ENCODE measurements around the gene NOD2. TPM values are rescaled to one million over a fixed set of nuclear protein-coding genes. Genes with fewer than 3 reads are reported as not detected.

NOD2 gene
- total and polyA plus RNA-seq, 2 experiments from 2014 or later: 0.27 to 0.66 TPM

GRCh38 chr16:50706250-50706649 is 12.8 kb downstream of the NOD2 start:
- Histone ChIP-seq H4K20me1 (replicated peaks; ENCODE audit: insufficient read depth) (no peaks in the 10 kb centered on the region), H3K36me3 (ENCODE audit: insufficient read depth) (peaks cover 6% of the 10 kb centered on the region; the same call in 1 of the 2 replicates), H3K9me2 (ENCODE audit: insufficient read depth) (no peaks in the 10 kb centered on the region), H3K27me3 (ENCODE audit: insufficient read depth) (no peaks in the 10 kb centered on the region), H3F3A (replicated peaks; ENCODE audit: low read depth) (no peaks in the 10 kb centered on the region), H3K79me2 (replicated peaks; ENCODE audit: insufficient read depth) (no peaks in the 10 kb centered on the region), H3K4me1 (ENCODE audit: insufficient read depth) (no peaks in the 10 kb centered on the region), H2AFZ (no peak overlapping the region), H3K4me2 (no peak overlapping the region), H3K4me3 (no peak overlapping the region), H3K27ac (ENCODE audit: low read depth) (no peak overlapping the region)
- Mint-ChIP-seq H3K4me3 (no peak overlapping the region), H3K36me3 (ENCODE audit: low read depth) (peaks cover 7% of the 10 kb centered on the region), H3K4me1 (peaks cover 3% of the 10 kb centered on the region; the same call in 1 of the 3 replicates), H3K9me3 (peaks cover 24% of the 10 kb centered on the region), H3K27me3 (ENCODE audit: insufficient read depth, low read depth, poor library complexity) (peaks cover 7% of the 10 kb centered on the region), H3K27ac (no peak overlapping the region)
- no peak for DNase-seq (ENCODE audit: low spot score)
- ATAC-seq: no peak
- no peak for TF ChIP-seq NANOG (IDR thresholded peaks at IDR 0.05; ENCODE audit: borderline replicate concordance)
- no peak for TF ChIP-seq ZNF462 (CRISPR knock-in tag; IDR thresholded peaks at IDR 0.05)
- TF ChIP-seq CREB1 (CRISPR knock-in tag; IDR thresholded peaks at IDR 0.05; ENCODE audit: low read depth): no peak
- no peak for TF ChIP-seq POLR2AphosphoS5 (IDR thresholded peaks at IDR 0.05; ENCODE audit: low read depth)
- no peak for TF ChIP-seq ZNF114 (CRISPR knock-in tag; IDR thresholded peaks at IDR 0.05)
- no peak for TF ChIP-seq STAT1 (IDR thresholded peaks at IDR 0.05; ENCODE audit: unreplicated experiment)
- no peak for TF ChIP-seq JUNB (IDR thresholded peaks at IDR 0.05; ENCODE audit: unreplicated experiment)
- TF ChIP-seq EZH2phosphoT487 (IDR thresholded peaks at IDR 0.05; ENCODE audit: unreplicated experiment): no peak
- TF ChIP-seq EZH2 (IDR thresholded peaks at IDR 0.05; ENCODE audit: low read depth, unreplicated experiment): no peak
- no peak for TF ChIP-seq ZNF331 (CRISPR knock-in tag; IDR thresholded peaks at IDR 0.05; ENCODE audit: low read depth)
